Upper lobe of right lung (tissue), 1 donor: ENCODE measurements around the gene ZNF385D. TPM values are rescaled to one million over a fixed set of nuclear protein-coding genes. Genes with fewer than 3 reads are reported as not detected.

Source experiments
- ATAC-seq: fragments of 200-7000 bp; cut with Tn5 transposase; one replicate; pipeline ENCODE4 v1.9.1; 2020; ENCODE audit warnings: mild to moderate bottlenecking, moderate library complexity
- DNase-seq: peaks from one replicate; pipeline ENCODE4 v3.0.0-alpha.2; 2020
- H3K27ac ChIP-seq: fragments of 200-600 bp; one replicate; pipeline ENCODE4 v1.8.0; 2022
- H3K27me3 ChIP-seq: fragments of 200-600 bp; one replicate; pipeline ENCODE4 v1.8.0; 2022; ENCODE audit warnings: mild to moderate bottlenecking
- H3K36me3 ChIP-seq: fragments of 200-600 bp; one replicate; pipeline ENCODE4 v1.8.0; 2022
- H3K4me1 ChIP-seq: fragments of 200-600 bp; one replicate; pipeline ENCODE4 v1.8.0; 2022
- H3K4me3 ChIP-seq: fragments of 200-600 bp; one replicate; pipeline ENCODE4 v1.8.0; 2022; ENCODE audit warnings: mild to moderate bottlenecking
- H3K9me3 ChIP-seq: fragments of 200-600 bp; one replicate; pipeline ENCODE4 v1.8.0; 2022
- CTCF ChIP-seq: fragments of 200-600 bp; IDR thresholded peaks from one replicate; pipeline ENCODE4 v1.8.0; 2022; ENCODE audit warnings: antibody characterized with exemption
- intact Hi-C: fragments of 100-400 bp; cut with DNase I; formaldehyde crosslinking; loops from one replicate; pipeline ENCODE4 v1.11.0; 2022
- total RNA-seq: library from RNA; stranded (reverse); fragmentation: NEBNext Ultra II Directional; extraction: Animal tissue kit (Norgen Biotek cat#: 25700); gene quantifications from one replicate; pipeline ENCODE4 v1.2.1, GENCODE V29; 2021
- donor health status: DM: no; HTN: yes; CAD: no; lungs with severe emphysema.

Gene ZNF385D
- total RNA-seq, 1 donor from 2014 or later: 9.4 TPM

- no peak for TF ChIP-seq CTCF
- ATAC-seq (no peak), DNase-seq (no peak)
- intact Hi-C loops: no loop called here
- Histone ChIP-seq H3K4me3 (no peak overlapping the region), H3K27ac (no peak overlapping the region), H3K9me3 (no peaks in the 10 kb centered on the region), H3K36me3 (no peaks in the 10 kb centered on the region), H3K27me3 (no peaks in the 10 kb centered on the region), H3K4me1 (no peaks in the 10 kb centered on the region)
These were observed 4.9 kb upstream of the ZNF385D start for GRCh38 chr3:21755896-21756295.

GRCh38 chr3:21754839-21755238, 3.8 kb upstream of the ZNF385D start:
- no peak for TF ChIP-seq CTCF
- no peaks in the 10 kb centered on the region for H3K4me1 ChIP-seq
- intact Hi-C loops: no loop called here
- peaks cover 2% of the 10 kb centered on the region for H3K27me3 ChIP-seq
- DNase-seq (no peak), ATAC-seq (no peak)
- no peak overlapping the region for H3K27ac ChIP-seq
- no peaks in the 10 kb centered on the region for H3K9me3 ChIP-seq
- H3K4me3 ChIP-seq: no peak overlapping the region
- no peaks in the 10 kb centered on the region for H3K36me3 ChIP-seq

- TF ChIP-seq CTCF: peak; percentile 66
- H3K27ac ChIP-seq: no peak overlapping the region
- no peaks in the 10 kb centered on the region for H3K4me1 ChIP-seq
- no peaks in the 10 kb centered on the region for H3K36me3 ChIP-seq
- H3K4me3 ChIP-seq: no peak overlapping the region
- ATAC-seq: peak; percentile 63
- peaks cover 14% of the 10 kb centered on the region for H3K27me3 ChIP-seq
- H3K9me3 ChIP-seq: no peaks in the 10 kb centered on the region
- no peak for DNase-seq
- intact Hi-C loops: no loop called here
These were observed 1.8 kb upstream of the ZNF385D start for GRCh38 chr3:21752749-21753347.

- Histone ChIP-seq H3K9me3 (no peaks in the 10 kb centered on the region), H3K36me3 (no peaks in the 10 kb centered on the region), H3K4me3 (no peak overlapping the region), H3K4me1 (no peaks in the 10 kb centered on the region), H3K27ac (no peak overlapping the region), H3K27me3 (peaks cover 19% of the 10 kb centered on the region)
- ATAC-seq (no peak), DNase-seq (no peak)
- TF ChIP-seq CTCF: no peak
- intact Hi-C loops: no loop called here
These were observed 876 bp upstream of the ZNF385D start for GRCh38 chr3:21751886-21752285.

GRCh38 chr3:21750080-21750696, 822 bp downstream of the ZNF385D start:
- ATAC-seq (no peak), DNase-seq (no peak)
- H3K9me3 ChIP-seq: no peaks in the 10 kb centered on the region
- H3K4me3 ChIP-seq: peak overlapping the region; percentile 29
- no peak overlapping the region for H3K27ac ChIP-seq
- no peaks in the 10 kb centered on the region for H3K4me1 ChIP-seq
- intact Hi-C loops: no loop called here
- H3K36me3 ChIP-seq: no peaks in the 10 kb centered on the region
- H3K27me3 ChIP-seq: peaks cover 19% of the 10 kb centered on the region
- no peak for TF ChIP-seq CTCF
